Parathyroid adenoma (tissue), 2 donors: ENCODE measurements around the gene FAM185A.

Experiments
- H2AFZ ChIP-seq: fragments of 300-600 bp; sonication (generic); one replicate; pipeline ENCODE4 v1.7.0; 2017; ENCODE audit warnings: antibody characterized with exemption, mild to moderate bottlenecking
- H3K27ac ChIP-seq: fragments of 300-600 bp; sonication (generic); one replicate; pipeline ENCODE4 v1.7.0; 2017
- H3K27me3 ChIP-seq: fragments of 300-600 bp; sonication (generic); one replicate; pipeline ENCODE4 v1.7.0; 2017; ENCODE audit warnings: low read length; ENCODE audit not compliant: control insufficient read depth, insufficient read depth
- H3K36me3 ChIP-seq: fragments of 300-600 bp; sonication (generic); one replicate; pipeline ENCODE4 v1.7.0; 2017; ENCODE audit warnings: low read length; ENCODE audit not compliant: control insufficient read depth, insufficient read depth
- H3K4me1 ChIP-seq: fragments of 300-600 bp; sonication (generic); one replicate; pipeline ENCODE4 v1.7.0; 2017; ENCODE audit warnings: control low read depth
- H3K4me2 ChIP-seq: fragments of 300-600 bp; sonication (generic); one replicate; pipeline ENCODE4 v1.7.0; 2017; ENCODE audit warnings: low read length
- H3K4me3 ChIP-seq: fragments of 300-600 bp; sonication (generic); one replicate; pipeline ENCODE4 v1.7.0; 2017; ENCODE audit warnings: low read depth, low read length
- H3K79me2 ChIP-seq: fragments of 300-600 bp; sonication (generic); one replicate; pipeline ENCODE4 v1.7.0; 2017; ENCODE audit warnings: control low read depth
- H3K9ac ChIP-seq: fragments of 300-600 bp; sonication (generic); one replicate; pipeline ENCODE4 v1.7.0; 2017; ENCODE audit warnings: mild to moderate bottlenecking
- H3K9me3 ChIP-seq: fragments of 300-600 bp; sonication (generic); one replicate; pipeline ENCODE4 v1.7.0; 2017; ENCODE audit warnings: low read length; ENCODE audit not compliant: control insufficient read depth
- CTCF ChIP-seq: fragments of 300-600 bp; sonication (generic); IDR thresholded peaks from one replicate; pipeline ENCODE4 v1.7.0; 2017; ENCODE audit warnings: antibody characterized with exemption, mild to moderate bottlenecking
- donor health status: primary hyperparathyroidism.

FAM185A gene

GRCh38 chr7:102833343-102833742 lies 84.5 kb downstream of the FAM185A start:
- Histone ChIP-seq H3K27me3 (no peaks in the 10 kb centered on the region), H3K4me1 (no peaks in the 10 kb centered on the region), H3K4me2 (no peak overlapping the region), H3K27ac (no peak overlapping the region), H3K9ac (no peak overlapping the region), H3K79me2 (no peaks in the 10 kb centered on the region), H3K9me3 (no peaks in the 10 kb centered on the region), H2AFZ (no peak overlapping the region), H3K4me3 (no peak overlapping the region), H3K36me3 (no peaks in the 10 kb centered on the region)
- TF ChIP-seq CTCF: no peak

GRCh38 chr7:102834466-102834865 lies 85.7 kb downstream of the FAM185A start:
- no peaks in the 10 kb centered on the region for H3K27me3 ChIP-seq
- no peak overlapping the region for H3K27ac ChIP-seq
- H3K4me2 ChIP-seq: no peak overlapping the region
- no peak overlapping the region for H2AFZ ChIP-seq
- no peaks in the 10 kb centered on the region for H3K4me1 ChIP-seq
- no peaks in the 10 kb centered on the region for H3K79me2 ChIP-seq
- H3K9ac ChIP-seq: no peak overlapping the region
- H3K36me3 ChIP-seq: no peaks in the 10 kb centered on the region
- H3K9me3 ChIP-seq: no peaks in the 10 kb centered on the region
- no peak for TF ChIP-seq CTCF
- no peak overlapping the region for H3K4me3 ChIP-seq

GRCh38 chr7:102834999-102835398 lies 86.2 kb downstream of the FAM185A start:
- H3K9ac ChIP-seq: no peak overlapping the region
- no peaks in the 10 kb centered on the region for H3K4me1 ChIP-seq
- no peaks in the 10 kb centered on the region for H3K27me3 ChIP-seq
- no peak overlapping the region for H3K4me2 ChIP-seq
- H3K9me3 ChIP-seq: no peaks in the 10 kb centered on the region
- H3K36me3 ChIP-seq: no peaks in the 10 kb centered on the region
- no peak overlapping the region for H3K4me3 ChIP-seq
- no peak overlapping the region for H3K27ac ChIP-seq
- no peaks in the 10 kb centered on the region for H3K79me2 ChIP-seq
- no peak for TF ChIP-seq CTCF
- no peak overlapping the region for H2AFZ ChIP-seq

GRCh38 chr7:102836191-102836919 lies 87.6 kb downstream of the FAM185A start:
- no peaks in the 10 kb centered on the region for H3K36me3 ChIP-seq
- no peaks in the 10 kb centered on the region for H3K4me1 ChIP-seq
- H3K9ac ChIP-seq: no peak overlapping the region
- no peaks in the 10 kb centered on the region for H3K9me3 ChIP-seq
- no peak overlapping the region for H3K4me2 ChIP-seq
- no peak overlapping the region for H2AFZ ChIP-seq
- no peak overlapping the region for H3K4me3 ChIP-seq
- no peaks in the 10 kb centered on the region for H3K79me2 ChIP-seq
- no peaks in the 10 kb centered on the region for H3K27me3 ChIP-seq
- no peak overlapping the region for H3K27ac ChIP-seq
- TF ChIP-seq CTCF: no peak

- TF ChIP-seq CTCF: no peak
Observed at GRCh38 chr7:102836977-102837376, 88.2 kb downstream of the FAM185A start.

More at GRCh38 chr7:102836977-102837376, 88.2 kb downstream of the FAM185A start:
- H2AFZ ChIP-seq: no peak overlapping the region
- H3K4me1 ChIP-seq: no peaks in the 10 kb centered on the region
- H3K9me3 ChIP-seq: no peaks in the 10 kb centered on the region
- H3K4me2 ChIP-seq: no peak overlapping the region
- no peaks in the 10 kb centered on the region for H3K27me3 ChIP-seq
- no peaks in the 10 kb centered on the region for H3K79me2 ChIP-seq
- no peak overlapping the region for H3K4me3 ChIP-seq
- H3K9ac ChIP-seq: no peak overlapping the region
- no peaks in the 10 kb centered on the region for H3K36me3 ChIP-seq
- H3K27ac ChIP-seq: no peak overlapping the region
